ENCODE data around the gene SNUPN.
"Not testable (repeated sequence)": the region's sequence is repeated elsewhere in the genome, so short reads cannot be mapped to it uniquely, and the experiment has no call there.

The SNUPN gene

GRCh38 chr15:75631935-75632334 lies 6.4 kb upstream of the SNUPN start:
- DNase-seq, result no peak

DNA sequence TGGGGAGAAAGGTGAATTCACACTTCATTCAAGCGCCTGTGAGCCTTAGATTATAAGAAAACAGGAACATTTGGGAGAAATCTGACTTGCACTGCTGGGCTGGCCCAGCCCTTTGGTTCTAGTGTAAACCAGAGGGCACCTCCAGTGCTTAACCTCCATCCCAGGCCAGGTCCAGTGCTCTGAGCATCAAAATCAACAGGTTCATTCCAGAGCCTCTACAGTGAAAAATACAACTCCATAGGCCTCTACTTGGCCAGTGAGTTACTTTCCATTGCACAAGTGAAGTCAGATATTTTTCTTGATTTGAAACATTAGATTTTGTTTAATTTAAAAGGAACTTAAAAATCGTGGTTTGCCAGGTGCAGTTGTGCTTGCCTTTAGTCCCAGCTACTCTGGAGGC lies 3.0 kb downstream of the SNUPN start:
- DNase-seq, result no peak

DNA sequence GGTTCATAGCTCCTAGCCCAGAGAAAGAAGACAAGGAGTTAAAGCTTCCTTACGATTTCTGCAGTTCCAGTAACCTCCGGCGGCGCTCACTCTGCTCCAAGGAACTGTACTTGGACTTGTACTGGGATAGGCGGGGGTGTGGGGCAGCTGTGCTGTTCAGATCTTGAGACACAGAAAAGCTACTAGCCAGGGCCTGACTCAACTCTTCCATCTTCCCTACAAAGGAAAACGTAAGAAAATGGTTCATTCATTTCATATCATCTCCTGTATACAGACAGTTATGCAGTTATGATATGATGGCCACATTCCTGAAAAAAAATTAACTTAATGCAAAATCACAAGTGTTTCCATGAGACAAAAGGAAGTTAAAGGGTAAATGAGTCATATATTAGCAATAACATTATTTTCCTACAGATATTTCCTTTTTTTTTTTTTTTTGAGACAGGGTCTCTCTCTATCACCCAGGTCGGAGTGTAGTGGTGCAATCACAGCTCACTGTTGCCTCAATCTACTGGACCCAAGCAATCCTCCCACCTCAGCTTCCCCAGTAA lies 4.6 kb downstream of the SNUPN start:
- no peak for DNase-seq

DNA sequence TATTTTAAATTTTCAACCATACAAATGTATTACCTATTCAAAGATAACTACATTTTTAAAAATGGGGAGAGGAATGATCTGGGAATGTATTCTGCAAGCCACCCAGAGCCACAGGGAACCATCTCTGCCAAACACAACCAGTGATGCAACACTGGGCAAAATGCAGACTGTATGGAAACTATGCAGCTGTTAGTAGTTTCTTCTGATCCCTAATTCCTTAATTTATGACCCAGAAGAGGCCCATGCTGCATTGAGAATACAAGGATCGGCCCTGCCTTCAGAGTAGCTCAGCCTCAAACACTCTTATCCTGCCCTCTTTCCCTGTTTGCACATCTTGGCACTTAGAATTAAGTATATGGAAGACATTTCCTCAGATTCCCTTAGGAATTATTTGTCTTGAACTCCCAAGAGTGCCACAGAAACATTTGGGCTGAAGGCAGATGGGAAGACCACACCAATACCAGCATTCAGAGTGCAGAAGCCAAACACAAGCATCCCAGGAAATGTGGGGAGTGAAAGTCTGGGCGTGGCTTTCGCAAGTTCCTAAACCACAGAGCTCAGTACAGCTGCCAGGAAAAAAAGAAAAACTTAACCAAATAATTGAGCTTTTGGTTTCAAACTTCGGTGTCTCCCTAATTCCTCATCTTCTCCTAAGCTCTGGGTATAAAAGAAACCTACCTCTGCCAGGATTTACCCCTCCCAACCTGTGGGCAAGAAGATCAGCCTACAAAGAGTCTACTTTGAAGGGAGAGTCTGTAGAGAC lies 5.3 kb downstream of the SNUPN start:
- DNase-seq, result no peak

DNA sequence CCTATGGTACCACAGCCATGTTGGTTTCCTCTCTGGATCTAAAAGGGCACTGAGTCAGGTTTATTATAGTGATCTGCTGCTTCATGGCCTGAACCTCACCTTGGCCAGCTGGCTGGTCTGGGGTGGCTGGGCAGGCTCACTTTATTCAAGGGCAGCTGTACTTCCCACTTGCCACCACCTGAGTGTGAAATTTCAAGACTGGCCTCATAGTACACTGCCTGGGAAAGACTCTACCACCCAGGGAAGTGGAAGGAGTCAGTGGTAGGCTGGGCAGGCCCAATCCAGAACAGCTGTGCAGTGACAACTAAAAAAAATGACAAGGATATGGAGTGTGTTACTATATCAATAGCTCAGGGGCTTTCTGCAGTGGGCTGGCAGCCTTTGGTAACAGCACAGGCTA lies 8.8 kb downstream of the SNUPN start:
- DNase-seq, result no peak

DNA sequence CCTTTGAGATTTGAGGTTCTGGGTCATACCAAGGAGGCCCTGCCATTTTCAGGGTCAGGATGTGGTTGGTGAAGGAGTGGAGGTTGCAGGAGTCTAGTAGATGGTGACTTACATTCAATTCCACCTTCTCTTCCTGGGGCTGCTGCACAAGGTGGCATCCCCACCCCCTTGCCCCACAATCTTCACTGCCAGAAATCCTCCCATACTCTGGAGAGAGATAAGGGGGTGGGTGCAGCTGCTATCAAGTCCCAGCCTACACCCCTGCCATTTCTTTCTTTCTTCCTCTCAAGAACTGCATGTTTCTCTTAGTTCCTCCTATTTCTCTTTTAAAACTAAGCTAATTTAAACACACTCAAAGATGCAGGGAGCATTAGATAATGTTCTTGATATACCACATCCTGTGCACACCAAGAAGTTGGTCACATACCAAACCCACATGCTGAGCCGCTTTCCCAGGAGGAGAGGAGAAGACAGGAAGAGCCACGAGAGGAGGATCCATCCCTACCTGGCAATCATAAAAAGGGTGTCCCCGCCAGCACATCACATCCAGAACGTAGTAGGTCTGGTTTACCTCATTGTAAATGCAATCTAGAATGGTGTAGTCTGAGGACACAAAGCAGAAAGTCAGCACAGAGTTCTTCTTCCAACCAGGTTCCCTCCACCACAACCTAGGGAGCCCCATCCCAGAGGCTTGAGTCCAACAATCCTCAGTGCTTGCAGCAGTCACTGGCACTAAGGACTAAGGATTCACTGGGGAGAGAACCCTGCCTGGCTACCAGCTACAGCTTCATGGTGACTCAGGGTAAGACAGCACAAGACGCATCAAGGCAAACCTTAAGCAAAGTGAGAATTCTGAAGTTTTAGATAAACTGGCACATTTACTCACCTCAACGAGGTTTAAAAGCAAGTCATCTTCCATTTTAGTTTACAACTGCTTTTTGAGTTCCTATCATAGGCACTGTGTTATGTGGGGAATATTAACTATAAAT lies 18.5 kb downstream of the SNUPN start:
- peak; percentile 41 for DNase-seq

GRCh38 chr15:75606026-75606425 lies 19.5 kb downstream of the SNUPN start:
- DNase-seq, result no peak

DNA sequence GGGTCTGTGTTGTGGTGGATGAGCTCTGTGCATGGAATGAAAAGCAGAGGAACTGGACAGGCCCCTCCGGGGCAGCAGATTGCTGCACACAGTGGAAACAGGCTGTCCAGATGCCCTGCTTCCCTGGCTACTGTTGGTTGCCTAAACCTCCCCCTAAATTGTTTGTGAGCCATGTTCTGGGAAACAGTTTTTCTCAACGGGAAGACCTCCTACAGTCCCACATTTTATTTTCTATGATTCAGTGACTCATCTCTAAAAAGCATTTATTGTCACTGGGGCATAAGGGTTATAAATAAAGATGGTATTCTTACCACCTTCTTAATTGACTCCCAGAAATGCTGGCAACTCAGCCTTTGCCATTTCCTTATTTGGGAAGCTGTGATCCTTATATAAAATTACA lies 26.1 kb downstream of the SNUPN start:
- no peak for DNase-seq

DNA sequence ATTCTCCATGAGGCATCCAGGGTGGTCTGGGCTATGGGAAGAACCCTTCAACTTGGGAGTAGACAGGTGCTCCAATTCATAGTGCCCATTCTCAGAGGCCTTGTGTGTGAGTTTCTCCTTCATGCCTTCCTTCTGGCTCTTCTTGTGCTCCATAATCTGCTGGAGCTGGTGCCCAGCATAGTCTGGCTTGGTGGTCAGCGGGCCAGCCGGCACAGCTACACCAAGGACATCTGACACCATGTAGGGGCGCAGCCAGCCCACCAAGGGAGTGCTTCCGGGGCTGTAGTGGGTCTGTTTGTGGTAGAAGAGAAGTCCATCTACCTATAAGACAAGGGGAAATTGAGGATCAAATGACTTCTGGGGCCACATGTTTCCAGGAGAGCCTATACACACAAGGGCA lies 27.2 kb downstream of the SNUPN start:
- no peak for DNase-seq

- DNase-seq, result peak; percentile 61
Measured at GRCh38 chr15:75597667-75598341, 27.7 kb downstream of the SNUPN start.

GRCh38 chr15:75596703-75597345 lies 28.7 kb downstream of the SNUPN start:
- no peak for DNase-seq

GRCh38 chr15:75594276-75594675 lies 31.2 kb downstream of the SNUPN start:
- no peak for DNase-seq

DNA sequence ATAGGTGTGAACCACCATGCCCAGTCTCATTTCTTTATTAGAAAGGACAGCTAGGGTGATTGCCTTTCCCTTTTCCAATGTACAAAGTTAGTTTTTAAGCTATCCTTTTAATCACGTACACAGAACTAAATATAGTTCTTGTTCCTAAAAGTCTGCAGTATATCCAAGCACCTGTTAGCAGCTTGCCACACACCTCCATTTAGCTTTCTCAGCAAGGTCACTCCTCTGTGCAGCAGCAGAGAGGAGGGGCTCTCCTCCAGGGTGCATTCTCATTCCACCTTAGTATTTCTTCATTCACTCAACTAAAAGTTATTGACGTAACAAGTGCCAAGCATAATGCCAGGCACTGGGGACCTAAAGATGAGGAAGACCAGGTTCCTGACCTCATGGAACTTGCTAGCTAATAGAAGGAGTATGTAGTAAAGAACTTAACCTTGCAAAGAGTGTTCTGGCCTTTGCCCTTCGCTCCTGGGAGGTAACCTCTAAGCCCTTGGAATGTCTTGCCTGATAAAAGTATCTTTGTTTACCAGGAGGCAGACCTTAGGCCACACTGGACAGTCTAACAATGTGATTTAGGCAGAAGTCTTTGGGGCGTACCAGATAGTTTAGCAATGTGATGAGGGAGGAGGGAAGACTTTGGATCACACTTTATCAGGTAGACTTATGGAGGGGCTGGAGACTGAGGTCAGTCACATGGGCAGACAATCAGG lies 33.7 kb downstream of the SNUPN start:
- no peak for DNase-seq

DNA sequence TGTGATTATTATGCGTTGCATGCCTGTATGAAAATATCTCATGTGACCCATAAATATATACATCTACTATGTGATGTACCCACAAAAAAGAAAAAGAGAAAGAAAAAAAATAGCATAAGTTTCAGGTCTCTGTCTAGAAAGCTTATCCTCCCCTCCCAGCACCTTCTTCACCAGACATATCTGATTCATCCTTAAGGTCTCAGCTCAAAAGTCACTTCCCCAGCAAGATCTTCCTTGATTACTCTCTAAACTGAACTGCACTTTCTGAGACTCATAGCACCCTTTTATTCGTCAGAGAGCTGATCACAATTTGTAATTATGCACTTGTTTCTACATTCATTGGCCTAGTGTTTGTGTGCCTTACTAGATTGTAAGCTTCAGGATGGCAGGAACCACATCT lies 35.3 kb downstream of the SNUPN start:
- DNase-seq, result no peak

GRCh38 chr15:75589071-75589470 lies 36.5 kb downstream of the SNUPN start:
- no peak for DNase-seq

- not testable (repeated sequence) for DNase-seq
Measured at GRCh38 chr15:75586422-75586821, 39.1 kb downstream of the SNUPN start.

DNA sequence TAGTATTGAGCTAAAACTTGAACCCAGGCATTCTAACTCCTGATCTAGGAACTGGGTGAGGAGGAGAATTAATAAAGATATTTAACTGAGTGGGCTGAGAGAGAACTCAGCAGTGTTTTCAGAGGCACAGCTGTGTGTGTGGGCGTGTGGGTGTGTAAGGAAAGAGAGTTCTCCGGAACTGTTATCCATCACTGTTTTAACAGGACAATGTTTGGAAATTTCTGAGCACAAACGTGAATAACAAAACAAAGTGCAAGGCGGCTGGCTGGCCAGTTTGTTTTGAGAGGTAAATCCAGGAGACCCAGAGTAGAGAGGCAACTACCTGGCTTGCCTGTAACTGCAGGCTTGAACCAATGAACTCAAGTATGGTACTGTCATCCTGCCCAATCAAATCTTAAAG lies 41.4 kb downstream of the SNUPN start:
- DNase-seq, result no peak

GRCh38 chr15:75583701-75584100 lies 41.8 kb downstream of the SNUPN start:
- no peak for DNase-seq

DNA sequence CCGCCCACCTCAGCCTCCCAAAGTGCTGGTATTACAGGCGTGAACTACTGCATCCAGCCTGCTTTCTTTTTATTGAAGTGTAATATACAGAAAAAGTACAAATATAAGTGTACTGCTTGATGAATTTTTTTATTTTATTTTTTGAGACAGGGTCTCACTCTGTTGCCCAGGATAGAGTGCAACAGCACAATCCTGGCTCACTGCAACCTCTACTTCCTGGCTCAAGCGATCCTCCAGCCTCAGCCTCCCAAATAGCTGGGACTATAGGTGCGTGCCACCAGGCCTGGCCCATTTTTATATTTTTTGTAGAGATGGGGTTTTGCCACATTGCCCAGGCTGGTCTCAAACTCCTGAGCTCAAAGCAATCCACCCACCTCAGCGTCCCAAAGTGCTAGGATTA lies 42.6 kb downstream of the SNUPN start:
- DNase-seq, result not testable (repeated sequence)

DNA sequence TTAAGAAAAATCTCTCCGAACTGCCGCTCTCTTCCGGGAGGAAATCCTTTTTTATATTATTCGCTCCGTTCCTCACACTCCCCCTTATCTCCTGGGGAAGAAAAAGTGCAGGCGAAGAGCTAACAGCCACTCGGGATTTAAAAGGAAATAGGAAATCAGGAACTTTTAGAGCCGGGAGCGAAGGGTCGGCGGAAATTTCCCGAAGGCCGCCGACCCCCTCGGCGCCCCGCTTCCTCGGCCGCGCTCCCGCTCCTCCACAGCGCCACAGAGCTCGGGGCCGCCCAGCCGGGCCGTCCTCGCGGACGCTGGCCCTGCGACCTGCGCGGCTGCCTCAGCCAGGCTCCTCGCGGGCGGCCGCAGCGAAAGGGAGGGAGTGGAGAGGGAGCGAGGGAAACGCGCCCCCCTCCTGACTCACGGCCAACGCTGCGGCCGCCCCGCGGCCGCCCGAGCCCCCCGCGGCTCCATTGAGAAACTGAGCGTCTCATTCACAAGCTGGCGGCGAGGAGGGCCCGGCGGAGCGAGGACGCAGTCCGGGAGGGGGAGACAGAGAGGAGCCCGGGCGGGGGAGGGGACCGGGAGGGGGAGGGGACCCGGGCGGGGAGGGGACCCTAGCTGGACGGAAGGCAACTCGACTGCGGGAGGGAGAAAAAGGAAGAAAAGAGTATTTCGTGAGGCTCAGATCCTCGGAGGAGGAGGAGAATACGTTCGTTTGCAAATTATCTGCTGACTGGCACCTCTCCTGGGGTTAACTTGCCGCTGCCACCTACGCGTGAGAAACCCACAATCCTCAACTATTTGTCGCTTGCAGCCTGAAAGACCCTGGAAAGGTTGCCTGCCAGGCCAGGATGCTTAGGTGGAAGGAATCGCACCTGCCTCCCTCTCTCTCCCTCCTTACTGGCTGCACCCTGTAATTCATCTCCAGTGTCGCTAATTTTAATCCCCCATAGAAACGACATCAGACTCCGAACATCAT lies 46.3 kb downstream of the SNUPN start, which contains the start of gene PTPN9:
TSS of gene PTPN9 (minus strand) at position 368 of the 973 bp plus-strand sequence. CDS start 539 bp downstream, outside the sequence.
- peak; percentile 71 for DNase-seq

Data from CD4-positive, alpha-beta T cell treated with Interleukin-10 for 1 hour (primary cell).